H9 (cell line): ENCODE measurements around the gene TMEM225B. TPM values are rescaled to one million over a fixed set of nuclear protein-coding genes. Genes with fewer than 3 reads are reported as not detected.
"Not testable (repeated sequence)": the region's sequence is repeated elsewhere in the genome, so short reads cannot be mapped to it uniquely, and the experiment has no call there.

ENCODE experiments used
- DNase-seq: peaks from one replicate; pipeline ENCODE4 v3.0.0-alpha.2; 2017
- H2AFZ ChIP-seq: one replicate; pipeline ENCODE4 v1.6.1; 2013; ENCODE audit warnings: mild to moderate bottlenecking, low read length, control low read depth, moderate library complexity
- H2AK5ac ChIP-seq: 2 replicates; pipeline ENCODE4 v1.6.1; 2013; ENCODE audit warnings: low read length, control low read depth, mixed read lengths; ENCODE audit not compliant: insufficient read length
- H2BK120ac ChIP-seq: one replicate; pipeline ENCODE4 v1.6.1; 2013; ENCODE audit warnings: low read depth, mild to moderate bottlenecking, low read length, control low read depth, inconsistent platforms; ENCODE audit not compliant: poor library complexity, severe bottlenecking
- H2BK12ac ChIP-seq: 2 replicates; pipeline ENCODE4 v1.6.1; 2013; ENCODE audit warnings: low read length, control low read depth, mixed read lengths, low read depth; ENCODE audit not compliant: insufficient read length
- H2BK15ac ChIP-seq: 2 replicates; pipeline ENCODE4 v1.6.1; 2013; ENCODE audit warnings: low read depth, low read length, control low read depth
- H2BK20ac ChIP-seq: one replicate; pipeline ENCODE4 v1.6.1; 2013; ENCODE audit warnings: low read depth, mild to moderate bottlenecking, low read length, control low read depth, inconsistent platforms; ENCODE audit not compliant: poor library complexity, severe bottlenecking
- H2BK5ac ChIP-seq: 2 replicates; pipeline ENCODE4 v1.6.1; 2013; ENCODE audit warnings: low read length, control low read depth, mixed read lengths; ENCODE audit not compliant: insufficient read length
- H3K14ac ChIP-seq: 2 replicates; pipeline ENCODE4 v1.6.1; 2013; ENCODE audit warnings: low read length, control low read depth; ENCODE audit not compliant: insufficient read depth
- H3K18ac ChIP-seq: 2 replicates; pipeline ENCODE4 v1.6.1; 2013; ENCODE audit warnings: low read depth, mild to moderate bottlenecking, mixed read lengths, low read length, control low read depth; ENCODE audit not compliant: insufficient read length
- H3K23ac ChIP-seq: 2 replicates; pipeline ENCODE4 v1.6.1; 2013; ENCODE audit warnings: low read length, control low read depth, mixed read lengths, low read depth; ENCODE audit not compliant: insufficient read length
- H3K23me2 ChIP-seq: 2 replicates; pipeline ENCODE4 v1.6.1; 2013; ENCODE audit warnings: low read depth, mild to moderate bottlenecking, mixed read lengths, low read length, control low read depth; ENCODE audit not compliant: insufficient read length, poor library complexity, severe bottlenecking
- H3K27ac ChIP-seq: 2 replicates; pipeline ENCODE4 v1.5.1; 2013; ENCODE audit warnings: low read length, control low read depth, mixed read lengths, low read depth; ENCODE audit not compliant: insufficient read length
- H3K27me3 ChIP-seq: 2 replicates; pipeline ENCODE4 v1.6.1; 2013; ENCODE audit warnings: low read length, control low read depth, inconsistent platforms; ENCODE audit not compliant: insufficient read depth
- H3K4ac ChIP-seq: 2 replicates; pipeline ENCODE4 v1.6.1; 2013; ENCODE audit warnings: low read depth, mild to moderate bottlenecking, control low read depth, inconsistent platforms, low read length, moderate library complexity
- H3K4me1 ChIP-seq: 2 replicates; pipeline ENCODE4 v1.6.1; 2013; ENCODE audit warnings: low read length, control low read depth, inconsistent platforms; ENCODE audit not compliant: insufficient read depth
- H3K4me2 ChIP-seq: 2 replicates; pipeline ENCODE4 v1.6.1; 2013; ENCODE audit warnings: low read length, control low read depth, mixed read lengths; ENCODE audit not compliant: insufficient read length, insufficient read depth
- H3K56ac ChIP-seq: 2 replicates; pipeline ENCODE4 v1.6.1; 2013; ENCODE audit warnings: low read depth, mild to moderate bottlenecking, mixed read lengths, low read length, control low read depth; ENCODE audit not compliant: insufficient read length
- H3K79me1 ChIP-seq: 2 replicates; pipeline ENCODE4 v1.6.1; 2013; ENCODE audit warnings: low read depth, mild to moderate bottlenecking, moderate library complexity, low read length, control low read depth, inconsistent platforms; ENCODE audit not compliant: insufficient read depth, poor library complexity, severe bottlenecking
- H3K79me2 ChIP-seq: 2 replicates; pipeline ENCODE4 v1.6.1; 2013; ENCODE audit warnings: low read length, control low read depth, inconsistent platforms; ENCODE audit not compliant: insufficient read depth
- H3K9ac ChIP-seq: 2 replicates; pipeline ENCODE4 v1.6.1; 2013; ENCODE audit warnings: low read length, control low read depth, mixed read lengths; ENCODE audit not compliant: insufficient read length; ENCODE audit errors: extremely low read depth
- H3K9me3 ChIP-seq: one replicate; pipeline ENCODE4 v1.6.1; 2013; ENCODE audit warnings: low read depth, low read length, inconsistent platforms; ENCODE audit not compliant: control insufficient read depth
- H3T11ph ChIP-seq: one replicate; pipeline ENCODE4 v1.6.1; 2013; ENCODE audit warnings: mild to moderate bottlenecking, low read length, control low read depth, inconsistent platforms
- H4K20me1 ChIP-seq: one replicate; pipeline ENCODE4 v1.6.1; 2013; ENCODE audit not compliant: control insufficient read depth, insufficient read length, insufficient read depth
- H4K5ac ChIP-seq: 2 replicates; pipeline ENCODE4 v1.6.1; 2013; ENCODE audit warnings: low read depth, mild to moderate bottlenecking, mixed read lengths, low read length, control low read depth; ENCODE audit not compliant: insufficient read length
- H4K8ac ChIP-seq: replicated peaks from 2 replicates; pipeline ENCODE4 v1.6.1; 2013; ENCODE audit warnings: low read length, control low read depth, mixed read lengths, low read depth; ENCODE audit not compliant: insufficient read length
- H4K91ac ChIP-seq: 2 replicates; pipeline ENCODE4 v1.6.1; 2013; ENCODE audit warnings: low read depth, mild to moderate bottlenecking, moderate library complexity, mixed read lengths, low read length, control low read depth; ENCODE audit not compliant: insufficient read length
- H3K27ac Mint-ChIP-seq, 3 experiments: 2 replicates in 2 of 3; 3 replicates in 1 of 3; pipeline ENCODE4 v1.8.0; 2020 to 2021; ENCODE audit warnings: mixed read lengths in 3 of 3, mild to moderate bottlenecking in 1 of 3, moderate library complexity in 1 of 3
- H3K27me3 Mint-ChIP-seq: 2 replicates; pipeline ENCODE4 v1.8.0; 2021; ENCODE audit warnings: low read depth, mild to moderate bottlenecking, moderate library complexity, mixed read lengths
- H3K36me3 Mint-ChIP-seq, 3 experiments: 2 replicates in 2 of 3; 3 replicates in 1 of 3; pipeline ENCODE4 v1.8.0; 2020 to 2021; ENCODE audit warnings: low read depth in 3 of 3, mixed read lengths in 3 of 3; ENCODE audit not compliant: insufficient read depth in 1 of 3
- H3K4me1 Mint-ChIP-seq, 2 experiments: 2 replicates each; pipeline ENCODE4 v1.8.0; 2020; ENCODE audit warnings: mixed read lengths in 2 of 2
- H3K4me3 Mint-ChIP-seq, 2 experiments: 2 replicates in 1 of 2; 3 replicates in 1 of 2; pipeline ENCODE4 v1.8.0; 2020 to 2021; ENCODE audit warnings: mild to moderate bottlenecking in 2 of 2, mixed read lengths in 2 of 2, moderate library complexity in 1 of 2
- H3K9me3 Mint-ChIP-seq, 2 experiments: 2 replicates in 1 of 2; 3 replicates in 1 of 2; pipeline ENCODE4 v1.8.0; 2020; ENCODE audit warnings: mild to moderate bottlenecking in 2 of 2, mixed read lengths in 2 of 2, moderate library complexity in 1 of 2
- WGBS: extraction: QIAGEN DNeasy Blood & Tissue Kit; methylation state at CpG from one replicate; pipeline ENCODE4 v1.1.7; 2013; ENCODE audit warnings: missing lambda C conversion rate, low lambda C conversion rate, mixed read lengths; ENCODE audit not compliant: insufficient read length; ENCODE audit errors: extremely low coverage; 5-methylcytosine and 5-hydroxymethylcytosine counted together
- long read RNA-seq: library from polyadenylated mRNA; unstranded; transcript quantifications from one replicate; pipeline ENCODE4 v2.0.0, GENCODE V29; 2020
- total RNA-seq: library from RNA; stranded (reverse); gene quantifications from 2 replicates; pipeline ENCODE4 v1.2.1, GENCODE V29; 2021
- TF ChIP-seq, protein P1 (sequence below): fragments of 200-600 bp; sonication (generic); conservative IDR thresholded peaks from 3 replicates; pipeline ENCODE4 v1.8.0; 2021; ENCODE audit warnings: antibody characterized with exemption, mild to moderate bottlenecking

Gene TMEM225B, protein sequence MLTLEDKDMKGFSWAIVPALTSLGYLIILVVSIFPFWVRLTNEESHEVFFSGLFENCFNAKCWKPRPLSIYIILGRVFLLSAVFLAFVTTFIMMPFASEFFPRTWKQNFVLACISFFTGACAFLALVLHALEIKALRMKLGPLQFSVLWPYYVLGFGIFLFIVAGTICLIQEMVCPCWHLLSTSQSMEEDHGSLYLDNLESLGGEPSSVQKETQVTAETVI
- 0.44 TPM in 1 of 2 replicates, not detected in the other for total RNA-seq
- long read RNA-seq, result 0 reads

DNA sequence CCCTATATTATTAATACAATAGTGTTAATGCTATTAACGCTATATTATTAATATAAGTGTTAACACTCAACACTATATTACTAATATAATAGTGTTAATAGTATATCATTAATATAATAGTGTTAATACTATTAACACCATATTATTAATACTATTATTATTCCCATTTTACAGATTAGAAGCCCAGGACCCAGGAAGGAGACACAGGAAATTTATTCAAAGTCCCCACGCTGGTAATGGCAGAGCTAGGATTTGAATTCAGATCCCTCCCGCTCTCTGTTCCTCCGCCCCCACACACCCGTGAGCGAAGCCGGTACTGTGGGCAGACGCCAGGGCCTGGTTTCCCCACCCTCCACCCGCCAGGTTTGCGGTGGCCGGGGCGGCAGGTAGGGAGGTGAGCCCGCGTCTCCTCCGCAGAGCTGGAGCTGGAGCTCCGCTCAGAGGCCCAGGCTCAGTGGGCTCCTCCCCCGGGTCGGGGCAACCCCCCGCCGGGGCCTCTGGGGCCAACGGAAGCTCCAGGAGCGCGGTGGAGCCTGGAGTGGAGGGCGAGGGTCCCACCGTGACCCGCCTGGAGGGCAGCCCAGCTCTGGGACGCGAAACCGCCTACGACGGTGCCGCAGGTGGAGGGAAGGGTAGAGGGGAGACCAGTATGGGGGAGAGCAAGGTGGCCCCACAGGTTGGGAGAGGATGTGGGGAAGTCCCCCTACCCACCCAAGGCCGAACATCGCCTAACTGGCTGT, at the start of gene TMEM225B:
TMEM225B (plus strand) TSS at position 506 of the 740 bp plus-strand sequence. CDS start 6,122 bp downstream, outside the sequence.
- H2BK20ac ChIP-seq, result no peak within 1 kb of the TSS
- Mint-ChIP-seq H3K4me3 (no peak within 1 kb of the TSS), H3K9me3 (no peaks in the 10 kb centered on the region; a peak in 1 of 5 replicates), H3K4me1 (0 out of 4 replicates have a peak, but pooled peaks cover 0 to 4% of the 10 kb centered on the region in 2 experiments), H3K36me3 (no peaks in the 10 kb centered on the region), H3K27me3 (peaks cover 2% of the 10 kb centered on the region; the same call in 1 of the 2 replicates), H3K27ac (no peak within 1 kb of the TSS)
- no peak within 1 kb of the TSS for H3K4me2 ChIP-seq
- no peaks in the 10 kb centered on the region for H3K27me3 ChIP-seq
- no peak within 1 kb of the TSS for H3K14ac ChIP-seq
- no peak within 1 kb of the TSS for H2BK120ac ChIP-seq
- H3K79me1 ChIP-seq, result no peaks in the 10 kb centered on the region
- no peak within 1 kb of the TSS for H3K4ac ChIP-seq
- H2AK5ac ChIP-seq, result no peak within 1 kb of the TSS
- H3K27ac ChIP-seq, result no peak within 1 kb of the TSS
- WGBS, result no CpG with 5 or more reads among the region's 34 CpGs
- H2BK12ac ChIP-seq, result no peak within 1 kb of the TSS
- no peak within 1 kb of the TSS for H4K8ac ChIP-seq
- no peaks in the 10 kb centered on the region for H3K9me3 ChIP-seq
- peak; percentile 46 for DNase-seq
- H4K5ac ChIP-seq, result no peak within 1 kb of the TSS
- no peaks in the 10 kb centered on the region for H4K20me1 ChIP-seq
- H3T11ph ChIP-seq, result no peak within 1 kb of the TSS
- no peak within 1 kb of the TSS for H3K23ac ChIP-seq
- H3K79me2 ChIP-seq, result no peaks in the 10 kb centered on the region
- no peak within 1 kb of the TSS for H2AFZ ChIP-seq
- H2BK15ac ChIP-seq, result no peak within 1 kb of the TSS
- H3K9ac ChIP-seq, result no peak within 1 kb of the TSS
- no peaks in the 10 kb centered on the region for H3K4me1 ChIP-seq
- H4K91ac ChIP-seq, result no peak within 1 kb of the TSS
- H3K56ac ChIP-seq, result no peak within 1 kb of the TSS
- TF ChIP-seq, protein P1, sequence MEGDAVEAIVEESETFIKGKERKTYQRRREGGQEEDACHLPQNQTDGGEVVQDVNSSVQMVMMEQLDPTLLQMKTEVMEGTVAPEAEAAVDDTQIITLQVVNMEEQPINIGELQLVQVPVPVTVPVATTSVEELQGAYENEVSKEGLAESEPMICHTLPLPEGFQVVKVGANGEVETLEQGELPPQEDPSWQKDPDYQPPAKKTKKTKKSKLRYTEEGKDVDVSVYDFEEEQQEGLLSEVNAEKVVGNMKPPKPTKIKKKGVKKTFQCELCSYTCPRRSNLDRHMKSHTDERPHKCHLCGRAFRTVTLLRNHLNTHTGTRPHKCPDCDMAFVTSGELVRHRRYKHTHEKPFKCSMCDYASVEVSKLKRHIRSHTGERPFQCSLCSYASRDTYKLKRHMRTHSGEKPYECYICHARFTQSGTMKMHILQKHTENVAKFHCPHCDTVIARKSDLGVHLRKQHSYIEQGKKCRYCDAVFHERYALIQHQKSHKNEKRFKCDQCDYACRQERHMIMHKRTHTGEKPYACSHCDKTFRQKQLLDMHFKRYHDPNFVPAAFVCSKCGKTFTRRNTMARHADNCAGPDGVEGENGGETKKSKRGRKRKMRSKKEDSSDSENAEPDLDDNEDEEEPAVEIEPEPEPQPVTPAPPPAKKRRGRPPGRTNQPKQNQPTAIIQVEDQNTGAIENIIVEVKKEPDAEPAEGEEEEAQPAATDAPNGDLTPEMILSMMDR, result no peak
- no peaks in the 10 kb centered on the region for H3K23me2 ChIP-seq
- no peak within 1 kb of the TSS for H3K18ac ChIP-seq
- no peak within 1 kb of the TSS for H2BK5ac ChIP-seq

DNA sequence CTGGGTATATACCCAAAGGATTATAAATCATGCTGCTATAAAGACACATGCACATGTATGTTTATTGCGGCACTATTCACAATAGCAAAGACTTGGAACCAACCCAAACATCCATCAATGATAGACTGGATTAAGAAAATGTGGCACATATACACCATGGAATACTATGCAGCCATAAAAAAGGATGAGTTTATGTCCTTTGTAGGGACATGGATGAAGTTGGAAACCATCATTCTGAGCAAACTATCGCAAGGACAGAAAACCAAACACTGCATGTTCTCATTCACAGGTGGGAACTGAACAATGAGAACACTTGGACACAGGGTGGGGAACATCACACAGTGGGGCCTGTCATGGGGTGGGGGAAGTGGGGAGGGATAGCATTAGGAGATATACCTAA, 48.5 kb upstream of the TMEM225B start:
- H2BK20ac ChIP-seq, H3K23ac ChIP-seq, H4K5ac ChIP-seq, H3K4me3 Mint-ChIP-seq, H4K20me1 ChIP-seq, H2BK5ac ChIP-seq, DNase-seq, H3K4me2 ChIP-seq, H3T11ph ChIP-seq, H2BK15ac ChIP-seq, H3K79me2 ChIP-seq, H3K4ac ChIP-seq, H3K56ac ChIP-seq, H3K27ac ChIP-seq, H2AK5ac ChIP-seq, H3K18ac ChIP-seq, H4K8ac ChIP-seq, H3K4me1 ChIP-seq, H2BK12ac ChIP-seq, H2BK120ac ChIP-seq, H3K27ac Mint-ChIP-seq, H3K9ac ChIP-seq, H3K14ac ChIP-seq, H3K23me2 ChIP-seq, H3K79me1 ChIP-seq, H3K9me3 ChIP-seq, H3K27me3 ChIP-seq, H3K27me3 Mint-ChIP-seq, H2AFZ ChIP-seq, H4K91ac ChIP-seq: not testable (repeated sequence)
- Mint-ChIP-seq H3K9me3 (peaks cover 33 to 37% of the 10 kb centered on the region in 2 experiments), H3K4me1 (peaks cover 9 to 14% of the 10 kb centered on the region in 2 experiments; a peak in 3 of 4 replicates), H3K36me3 (peaks cover 32 to 40% (median 38%) of the 10 kb centered on the region in 3 experiments)
- no CpG with 5 or more reads among the region's 2 CpGs for WGBS
